Stimulated activated CD4-positive, alpha-beta T cell treated with anti-CD3 and anti-CD28 coated beads, TNF-alpha, amount 100 ng/mL, for 48 hours (primary cell): ENCODE measurements around the gene UCN3.
"Not testable (repeated sequence)": the region's sequence is repeated elsewhere in the genome, so short reads cannot be mapped to it uniquely, and the experiment has no call there.

ENCODE experiments used
- DNase-seq, 3 donors: peaks; one replicate each; pipeline ENCODE4 v3.0.0-alpha.2; 2020; ENCODE audit warnings: low read depth in 3 of 3

UCN3 gene

GRCh38 chr10:5410787-5411186, 46.0 kb downstream of the UCN3 start:
- not testable (repeated sequence) for DNase-seq

GRCh38 chr10:5411941-5412276, 47.1 kb downstream of the UCN3 start:
- no peak for DNase-seq

GRCh38 chr10:5412277-5412941, 47.6 kb downstream of the UCN3 start, which contains the start of gene NET1:
TSS of gene NET1 (plus strand) at chr10:5412557. CDS start at chr10:5412693, 136 bp downstream.
- DNase-seq: peak; percentile 59 to 62 (median 60)

- no peak for DNase-seq
Observed at GRCh38 chr10:5413012-5413938, 48.5 kb downstream of the UCN3 start.

GRCh38 chr10:5416981-5417380, 52.2 kb downstream of the UCN3 start:
- no peak for DNase-seq

- DNase-seq: no peak
Observed at GRCh38 chr10:5418584-5418983, 53.8 kb downstream of the UCN3 start.

- DNase-seq: no peak
Observed at GRCh38 chr10:5419466-5420094, 54.8 kb downstream of the UCN3 start.

- no peak for DNase-seq
Observed at GRCh38 chr10:5423771-5424170, 59.0 kb downstream of the UCN3 start.
